ENCODE results near the gene RNF181.
A peak's percentile ranks its signal among the peaks of the same experiment; 100 is the strongest.
"Not testable (repeated sequence)": the region's sequence is repeated elsewhere in the genome, so short reads cannot be mapped to it uniquely, and the experiment has no call there.

RNF181 gene

DNA sequence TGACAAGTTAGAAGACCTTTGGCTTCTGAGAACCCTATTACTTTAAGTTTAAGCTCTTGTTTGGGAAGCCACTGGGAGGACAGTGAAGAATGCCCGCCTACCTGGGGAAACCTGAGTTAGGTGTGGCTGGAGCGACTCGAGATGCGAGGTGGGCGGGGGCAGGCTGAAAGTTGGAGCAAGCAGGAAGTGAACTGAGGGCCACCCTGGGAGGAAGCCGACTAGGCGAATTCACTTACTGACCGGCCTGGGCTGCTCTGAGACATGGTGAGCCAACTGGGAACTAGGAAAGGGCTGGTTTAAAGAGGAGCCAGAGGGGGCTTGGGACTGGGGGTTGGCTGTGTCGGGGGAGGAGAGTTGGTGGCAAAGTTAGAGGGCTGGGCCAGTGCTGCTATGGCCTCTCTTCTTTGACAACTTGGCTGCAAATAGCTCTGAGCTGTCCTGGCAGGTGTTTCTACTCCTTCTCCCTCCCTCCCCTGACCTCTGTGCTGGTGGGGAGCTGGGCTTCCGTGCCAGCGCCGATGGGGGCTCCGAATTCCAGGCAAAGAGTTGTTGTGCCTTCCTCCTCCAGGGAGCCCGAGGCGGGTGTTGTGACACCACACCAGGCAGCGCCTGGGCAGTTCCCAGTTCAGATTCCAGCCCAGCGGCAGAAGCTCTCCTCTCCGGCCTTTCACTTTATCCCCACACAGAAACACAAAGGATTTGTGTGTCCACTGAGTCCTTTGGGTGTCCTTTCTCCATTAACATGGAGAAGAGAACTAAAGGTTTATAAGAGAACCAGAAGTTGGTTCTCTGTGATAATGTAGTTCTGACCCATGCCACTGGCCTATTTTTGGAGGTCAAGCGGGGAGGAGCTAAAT, 17.9 kb upstream of the RNF181 start, which contains the start of gene VAMP8:
Gene VAMP8 (plus strand): TSS at position 201 of the 857 bp plus-strand sequence. CDS start 61 bp downstream, at position 262.
- DNase-seq: peak; percentile 57

DNA sequence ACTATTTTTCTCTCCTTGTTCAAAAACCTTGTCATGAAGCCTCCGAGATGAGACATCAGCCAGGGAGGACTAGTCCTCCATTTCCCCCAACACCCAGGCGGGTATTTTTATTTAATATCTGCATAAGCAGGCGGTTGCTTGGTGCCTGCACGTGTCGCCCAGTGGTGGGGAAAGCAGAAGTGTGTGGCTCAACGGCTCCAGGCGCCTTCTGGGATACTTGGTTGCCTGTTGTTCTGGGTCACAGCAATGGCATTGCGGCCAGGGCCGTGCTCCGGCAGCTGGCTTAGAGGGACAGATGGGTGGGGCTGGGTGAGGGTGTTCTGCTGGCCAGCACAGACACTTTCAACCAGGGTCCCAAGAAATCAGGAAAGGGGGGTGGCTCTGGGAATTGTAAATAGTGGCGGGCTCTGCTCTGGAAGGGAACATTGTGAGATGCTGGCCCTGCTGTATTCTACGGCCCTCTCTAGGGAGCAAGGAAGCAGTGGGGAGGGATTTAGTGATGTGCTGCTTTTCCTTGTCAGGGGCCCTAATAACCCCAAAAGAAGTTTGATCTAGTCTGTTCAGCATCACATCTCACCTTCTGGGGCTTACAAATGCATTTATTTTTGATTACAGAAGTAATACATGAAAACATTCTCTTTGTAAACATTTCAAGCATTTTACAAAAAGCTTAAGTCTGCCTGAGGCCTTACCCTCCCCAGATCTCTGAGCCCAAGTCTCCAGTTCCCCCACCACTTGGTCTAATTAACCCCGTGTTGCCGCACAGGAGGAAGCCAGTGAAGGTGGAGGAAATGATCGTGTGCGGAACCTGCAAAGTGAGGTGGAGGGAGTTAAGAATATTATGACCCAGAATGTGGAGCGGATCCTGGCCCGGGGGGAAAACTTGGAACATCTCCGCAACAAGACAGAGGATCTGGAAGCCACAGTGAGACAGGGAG, 17.0 kb upstream of the RNF181 start:
- DNase-seq: peak; percentile 84

DNA sequence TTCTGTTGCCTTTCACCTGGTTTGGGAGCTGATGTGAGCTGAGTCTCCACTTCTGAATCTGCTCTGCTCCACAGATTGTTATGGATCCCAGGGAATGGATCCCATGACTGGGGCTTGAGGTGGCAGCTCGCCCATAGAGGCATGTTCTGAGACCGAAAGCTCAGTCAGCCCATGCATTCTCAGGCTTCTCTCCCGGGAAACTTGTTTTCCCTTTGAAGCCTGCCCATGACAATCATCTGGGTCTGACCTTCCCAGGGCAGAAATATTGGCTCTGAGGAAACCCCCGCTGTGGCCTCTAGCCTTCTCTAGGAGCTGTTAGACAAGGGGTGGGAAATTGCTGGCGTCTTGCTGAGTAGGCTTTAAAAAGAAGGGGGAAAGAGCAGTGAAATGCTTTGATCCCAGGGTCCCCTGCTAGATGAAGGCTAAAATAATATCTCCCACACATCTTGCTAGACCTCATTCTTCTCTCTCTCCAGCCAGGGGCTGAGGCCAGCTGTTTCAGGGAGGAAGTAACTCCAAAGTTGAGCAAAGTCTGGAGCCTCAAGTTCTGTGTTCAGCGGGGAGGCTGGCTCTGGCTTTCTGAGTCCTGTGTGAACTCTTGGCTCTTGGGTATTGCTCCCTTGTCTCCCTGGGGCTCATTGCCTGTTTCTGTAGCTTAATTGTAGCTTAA, 16.1 kb upstream of the RNF181 start:
- peak; percentile 83 for DNase-seq

DNA sequence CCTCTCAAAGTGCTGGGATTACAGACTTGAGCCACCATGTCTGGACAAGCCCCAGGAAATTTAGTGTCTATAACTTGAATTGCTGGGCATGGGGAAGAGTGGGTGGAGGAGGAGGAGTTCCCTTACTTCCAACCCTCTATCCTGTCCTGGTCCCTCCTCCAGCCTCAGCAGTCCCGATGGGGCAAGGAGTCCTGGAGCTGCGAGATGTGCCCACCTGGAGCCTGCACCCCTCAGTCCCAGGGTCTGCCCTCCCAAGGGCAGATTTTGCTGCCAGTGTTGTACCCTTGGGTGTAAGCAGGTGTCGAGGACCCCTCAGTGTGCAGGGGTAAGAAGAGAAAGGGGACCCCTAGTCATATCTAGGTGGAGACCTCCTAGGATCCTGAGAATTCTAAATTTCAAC, 15.3 kb upstream of the RNF181 start:
- DNase-seq: no peak

DNA sequence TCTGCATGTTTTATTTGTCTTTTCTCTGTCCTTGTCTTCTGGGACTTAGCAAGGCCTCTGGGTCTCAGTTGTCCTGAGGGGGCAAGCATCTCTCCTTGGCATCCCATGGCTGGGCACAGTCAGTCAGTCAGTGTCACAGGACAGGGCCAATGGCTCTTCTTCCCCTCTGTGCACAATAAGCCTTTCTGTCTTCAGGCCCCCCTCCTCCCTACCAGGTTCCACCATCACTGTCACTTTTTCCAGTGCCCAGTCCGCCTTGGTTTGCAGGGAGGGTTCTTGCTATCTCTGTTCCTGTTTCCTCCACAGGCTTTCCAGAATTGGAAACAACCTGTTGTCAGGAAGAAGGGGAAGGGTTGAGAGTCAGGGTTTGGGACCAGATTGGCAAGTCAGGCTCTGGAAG, 13.1 kb upstream of the RNF181 start:
- no peak for DNase-seq

DNA sequence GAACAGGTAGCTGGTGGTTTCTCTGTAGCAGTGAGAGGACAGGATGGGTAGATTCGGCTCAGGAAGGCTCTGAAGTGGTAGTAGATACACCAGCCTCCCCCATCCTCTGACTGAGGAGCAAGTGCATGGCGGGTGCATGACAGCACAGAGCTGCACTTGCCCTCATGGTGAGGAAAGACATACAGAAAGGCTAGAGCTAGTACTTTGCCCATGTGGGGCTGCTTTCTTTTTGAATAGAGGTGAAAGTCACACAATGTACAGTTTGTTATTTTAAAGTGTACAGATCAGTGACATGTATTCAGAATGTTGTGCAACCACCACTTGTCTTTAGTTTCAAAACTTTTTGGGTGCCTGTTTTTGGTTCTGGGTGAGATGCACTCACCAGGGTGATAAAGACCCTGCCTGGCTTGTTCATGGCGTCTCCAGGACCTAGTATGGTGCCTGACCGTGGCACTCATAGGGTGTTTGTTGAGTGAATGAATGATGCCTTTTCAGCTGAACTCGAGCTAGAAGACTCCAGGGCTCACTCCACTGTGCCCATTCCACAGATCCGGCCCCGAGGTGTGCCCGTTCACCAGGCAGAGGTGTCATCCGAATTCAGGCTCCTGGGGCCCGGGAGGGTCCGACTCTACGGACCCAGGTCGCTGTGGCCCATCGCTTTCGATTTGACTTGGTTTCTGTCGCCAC, 11.7 kb upstream of the RNF181 start:
- no peak for DNase-seq

DNA sequence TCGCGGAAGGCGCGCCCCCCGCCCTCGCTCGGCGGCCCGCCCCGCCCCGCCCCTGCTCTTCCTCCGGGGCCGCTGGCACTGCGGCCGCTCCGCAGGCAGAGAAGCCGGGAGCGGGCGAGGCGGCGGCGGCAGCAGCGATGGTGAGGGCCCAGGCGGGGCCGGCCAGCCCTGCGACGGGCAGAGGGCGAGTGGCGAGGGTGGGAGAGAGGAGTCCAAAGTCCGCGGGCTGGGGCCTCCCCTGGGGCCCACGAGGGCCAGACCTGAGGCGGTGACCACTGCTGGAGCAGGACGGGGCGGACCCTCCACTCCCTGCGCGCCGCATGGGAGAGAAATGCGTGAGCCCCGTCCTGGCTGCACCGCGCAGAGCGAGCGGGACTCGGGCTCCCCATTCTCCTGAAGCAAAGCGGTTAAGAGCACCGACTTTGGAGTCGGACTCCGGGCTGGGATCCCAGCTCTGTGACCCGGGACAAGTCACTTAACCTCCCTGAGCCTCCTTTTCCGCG, 11.1 kb upstream of the RNF181 start, which contains the start of gene VAMP5:
Gene VAMP5 (plus strand): TSS at position 78 of the 503 bp plus-strand sequence. CDS start 60 bp downstream, at position 138.
- DNase-seq: no peak

DNA sequence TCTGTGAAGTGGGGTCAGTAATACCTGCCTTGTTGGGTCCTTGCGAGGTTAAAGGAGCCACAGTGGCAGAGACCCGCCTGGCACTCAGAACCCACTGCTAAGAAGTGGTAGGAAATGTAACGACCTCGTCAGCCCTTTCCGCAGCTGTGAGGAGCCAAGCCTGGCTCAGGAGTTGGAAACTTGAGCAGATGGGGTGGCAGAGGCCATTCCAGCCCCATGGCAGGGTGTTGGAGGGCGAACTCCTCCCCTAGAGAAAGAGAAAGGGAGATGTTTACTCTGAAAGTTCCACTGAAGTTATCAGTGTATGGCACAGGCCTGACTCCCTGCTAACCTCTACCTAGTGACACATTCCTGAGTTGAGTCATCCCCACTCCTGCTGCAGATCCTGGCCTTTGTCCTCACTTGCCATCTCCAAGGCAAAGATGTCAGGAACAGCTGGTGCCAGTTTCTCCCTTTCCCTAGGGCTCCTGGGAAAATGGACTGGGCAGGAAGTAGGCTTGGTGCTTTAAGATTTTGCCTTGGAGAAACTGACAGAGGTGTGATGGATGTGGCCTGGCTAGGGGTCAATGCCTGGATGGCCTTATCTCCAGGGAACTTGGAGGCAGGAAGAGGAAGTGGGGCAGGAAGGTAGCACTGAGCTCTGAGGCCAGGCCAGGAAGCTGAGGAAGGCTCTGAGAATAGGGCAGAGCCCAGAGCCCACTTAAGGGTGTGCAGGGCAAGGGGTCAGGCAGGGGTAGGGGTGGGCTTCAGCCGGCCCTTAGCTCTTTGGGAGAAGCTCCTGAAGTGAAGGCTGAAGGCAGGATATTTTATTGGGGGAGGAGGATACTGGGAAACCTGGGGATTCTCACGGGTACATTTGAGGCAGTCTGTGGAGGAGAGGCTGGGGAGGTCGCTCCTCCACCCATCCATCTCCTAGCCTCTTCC, 10.4 kb upstream of the RNF181 start:
- peak; percentile 31 for DNase-seq

DNA sequence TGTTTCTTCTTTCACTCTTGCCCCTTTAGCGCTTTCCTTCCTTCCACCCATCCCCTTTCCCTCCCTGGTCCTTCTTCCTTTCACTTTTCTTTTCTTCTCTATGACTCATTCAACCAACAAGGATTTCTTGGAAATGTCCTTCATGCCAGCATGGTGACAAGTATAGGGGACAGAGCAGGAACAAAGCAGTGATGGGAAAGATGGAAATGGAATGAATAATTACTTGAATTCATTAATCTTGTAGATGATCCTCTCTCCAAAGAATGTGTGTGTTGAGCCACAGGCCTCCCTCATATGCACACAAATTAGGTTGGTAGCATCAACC, 9.8 kb upstream of the RNF181 start:
- no peak for DNase-seq

DNA sequence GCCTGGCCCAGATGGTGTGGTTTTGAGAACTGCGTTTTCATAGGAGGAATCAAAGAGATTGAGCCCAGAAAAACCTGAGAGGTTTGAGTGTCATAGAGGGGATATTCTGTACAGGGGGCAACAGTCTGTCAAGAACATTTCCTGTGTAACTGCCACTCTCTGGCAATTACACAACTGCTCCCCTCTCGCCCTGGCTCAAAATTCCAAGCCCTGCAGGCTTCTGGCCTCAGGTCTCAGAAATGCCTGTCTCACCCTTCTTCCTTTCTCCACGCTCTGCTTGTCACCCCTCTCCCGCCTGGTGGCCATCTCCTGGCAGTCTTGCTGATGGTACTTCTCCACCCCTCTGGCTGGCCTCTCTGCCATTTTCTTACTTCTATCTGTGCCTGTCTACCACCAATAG, 7.3 kb upstream of the RNF181 start:
- DNase-seq: peak; percentile 50

DNA sequence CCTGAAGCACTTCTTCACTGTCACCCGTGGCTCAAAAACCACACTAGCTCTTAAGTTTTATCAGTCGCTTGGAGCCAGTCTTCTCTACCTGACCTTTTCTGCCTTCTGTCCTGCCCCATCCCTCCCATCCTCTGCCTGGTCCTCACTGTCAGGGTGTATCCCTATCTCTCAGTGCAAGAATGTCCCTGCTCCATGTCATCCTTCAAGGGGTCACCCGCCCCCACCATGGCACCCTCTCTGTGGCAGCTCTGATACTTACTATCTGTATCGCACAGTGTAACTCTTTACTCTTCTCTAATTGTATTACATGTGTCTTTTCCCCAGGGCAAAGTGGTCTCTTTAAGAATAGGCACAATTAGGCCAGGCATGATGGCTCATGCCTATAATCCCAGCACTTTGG, 6.9 kb upstream of the RNF181 start:
- DNase-seq: no peak

DNA sequence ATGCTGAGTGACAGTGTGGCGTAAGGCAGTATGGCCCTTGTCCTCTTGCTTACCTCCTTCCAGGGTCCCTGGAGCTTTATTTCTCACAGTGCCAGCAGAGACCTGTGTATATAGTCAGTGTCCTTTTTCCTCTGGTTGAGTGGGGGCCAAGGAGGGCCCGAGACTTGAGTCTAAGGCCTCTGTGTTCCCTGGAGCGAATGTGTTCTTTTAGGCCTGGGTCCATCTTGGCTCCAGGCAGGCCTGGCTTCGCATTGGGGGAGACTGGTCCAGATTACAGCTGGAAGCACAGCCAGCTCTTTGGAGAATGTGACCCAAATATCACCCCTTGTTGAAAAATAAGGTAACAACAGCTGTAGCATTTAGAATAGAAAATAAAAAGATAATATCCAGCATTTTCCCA, 6.4 kb upstream of the RNF181 start:
- DNase-seq: no peak

DNA sequence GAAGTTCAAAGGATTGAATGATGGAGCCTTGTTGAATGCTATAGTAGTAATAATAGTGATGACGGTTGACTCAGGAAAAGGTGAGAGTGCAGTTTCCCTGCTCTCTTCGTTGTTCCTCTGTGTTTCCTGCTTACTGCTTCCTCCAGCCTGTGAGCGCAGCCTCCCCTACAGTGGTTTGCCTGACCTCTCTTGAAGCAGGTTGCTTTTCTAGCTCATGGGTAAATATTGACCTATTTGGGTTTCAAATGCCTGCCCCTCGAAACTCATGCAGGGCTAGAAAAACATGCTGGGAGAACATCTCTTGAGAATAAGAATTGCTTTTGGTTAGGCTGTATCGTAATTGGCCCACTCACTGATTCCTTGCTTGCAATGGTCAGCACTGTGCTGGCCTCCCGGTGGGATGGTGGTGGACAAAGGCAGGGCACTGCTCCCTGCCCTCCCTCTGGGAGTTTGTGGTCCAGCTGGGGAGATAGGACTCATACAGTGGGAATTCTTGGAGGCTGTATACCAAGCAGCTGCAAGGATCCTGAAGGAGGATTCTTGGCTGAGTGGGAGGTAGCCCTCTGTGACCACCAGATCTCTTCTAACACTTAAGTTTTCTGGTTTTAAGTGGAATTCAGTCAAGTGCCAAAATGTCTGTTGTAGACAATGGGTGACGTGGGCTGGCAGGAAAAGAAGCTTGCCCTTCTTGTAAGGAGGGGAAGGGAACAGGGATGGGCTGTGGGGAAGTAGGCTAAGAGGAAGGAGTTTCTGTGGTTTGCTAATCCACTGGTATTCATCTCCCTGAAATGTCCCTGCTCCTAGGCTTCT, 5.4 kb upstream of the RNF181 start:
- DNase-seq: peak; percentile 33

DNA sequence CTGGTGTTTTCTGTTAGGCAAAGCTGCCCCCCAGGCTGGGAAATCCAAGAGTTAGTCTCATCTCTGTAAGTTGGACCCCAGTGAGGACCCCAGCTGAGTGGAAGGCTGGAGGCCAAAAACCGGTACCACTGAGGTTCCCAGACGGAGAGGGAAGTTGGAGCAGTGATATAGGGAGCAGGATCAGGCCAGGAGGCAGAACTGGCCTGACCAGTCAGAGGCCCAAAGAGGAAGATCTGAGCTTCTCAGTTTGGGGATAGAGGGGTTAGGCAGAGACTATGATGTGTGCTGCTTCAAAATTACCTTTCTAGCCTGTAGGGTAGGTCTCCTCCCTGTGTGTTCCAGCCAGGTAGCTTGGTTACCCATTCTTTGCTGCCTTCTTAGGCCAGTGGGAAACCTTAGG, 4.6 kb upstream of the RNF181 start:
- DNase-seq: no peak

DNA sequence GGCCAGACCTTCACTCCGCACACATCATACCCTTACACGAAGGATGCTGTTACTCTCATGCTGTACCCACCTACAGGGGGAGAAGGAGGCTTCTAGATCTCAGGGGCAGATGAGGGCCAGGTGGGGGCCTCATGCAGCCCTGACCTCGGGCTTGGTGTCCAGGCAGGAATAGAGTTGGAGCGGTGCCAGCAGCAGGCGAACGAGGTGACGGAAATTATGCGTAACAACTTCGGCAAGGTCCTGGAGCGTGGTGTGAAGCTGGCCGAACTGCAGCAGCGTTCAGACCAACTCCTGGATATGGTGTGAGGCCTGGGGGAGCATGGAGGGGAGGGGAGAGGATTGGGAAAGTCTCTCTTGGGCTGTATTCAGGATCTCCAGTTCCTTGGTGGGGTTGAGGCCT, 4.0 kb upstream of the RNF181 start:
- no peak for DNase-seq

DNA sequence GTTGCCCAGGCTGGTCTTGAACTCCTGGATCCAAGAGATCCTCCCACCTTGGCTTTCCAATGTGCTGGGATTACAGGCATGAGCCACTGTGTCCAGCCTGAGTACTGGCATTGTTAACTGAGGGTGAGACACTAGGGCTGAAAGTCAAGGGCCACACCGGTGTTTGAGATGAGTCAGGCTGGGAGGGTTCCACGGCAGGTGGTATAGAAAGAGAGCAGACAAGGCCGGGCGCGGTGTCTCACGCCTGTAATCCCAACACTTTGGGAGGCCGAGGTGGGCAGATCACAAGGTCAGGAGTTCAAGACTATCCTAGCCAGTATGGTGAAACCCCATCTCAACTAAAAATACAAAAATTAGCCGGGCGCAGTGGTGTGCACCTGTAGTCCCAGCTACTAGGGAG, 3.2 kb upstream of the RNF181 start:
- not testable (repeated sequence) for DNase-seq

DNA sequence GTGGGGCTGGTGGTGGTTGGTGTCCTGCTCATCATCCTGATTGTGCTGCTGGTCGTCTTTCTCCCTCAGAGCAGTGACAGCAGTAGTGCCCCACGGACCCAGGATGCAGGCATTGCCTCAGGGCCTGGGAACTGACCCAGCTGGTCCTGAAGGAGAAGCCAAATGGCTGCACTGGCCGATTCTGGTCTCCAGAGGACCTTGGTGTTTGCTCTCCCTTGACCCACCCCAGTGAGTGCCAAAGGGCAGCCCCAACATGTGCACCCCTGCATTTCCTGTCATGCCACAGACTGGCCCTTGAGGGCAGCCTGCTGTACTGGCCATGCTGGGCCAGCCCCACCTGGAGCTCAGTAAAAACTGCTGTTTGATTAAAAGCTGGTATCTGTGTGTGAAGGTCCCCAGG, 2.5 kb upstream of the RNF181 start:
- no peak for DNase-seq

DNA sequence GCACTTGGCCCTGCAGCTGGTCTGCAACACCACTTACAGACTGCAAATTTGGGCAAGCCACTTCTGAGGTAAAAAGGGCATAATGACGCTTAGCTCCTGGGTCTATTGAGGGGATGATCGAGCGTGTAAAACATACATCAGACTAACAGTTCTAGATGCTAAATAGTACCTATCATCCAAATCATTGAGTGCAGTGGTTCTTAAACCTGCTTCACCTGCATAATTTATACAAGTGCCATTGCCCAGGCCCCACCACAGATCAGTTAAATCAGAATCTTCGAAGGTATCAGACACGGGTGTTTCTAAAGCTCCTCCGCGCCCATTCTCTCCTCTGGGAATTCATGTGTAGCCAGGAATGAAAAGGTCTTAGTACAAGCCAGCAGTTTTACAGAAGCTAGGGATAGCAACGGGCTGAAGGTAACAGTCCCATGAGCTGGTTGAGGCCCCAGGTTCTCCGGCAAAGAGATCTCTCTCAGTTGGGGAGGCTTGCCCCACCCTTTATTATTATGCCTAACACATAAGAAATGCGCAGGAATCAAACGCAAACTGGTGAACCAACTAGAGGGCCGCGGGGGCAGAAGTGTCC, 737 bp upstream of the RNF181 start:
- no peak for DNase-seq

DNA sequence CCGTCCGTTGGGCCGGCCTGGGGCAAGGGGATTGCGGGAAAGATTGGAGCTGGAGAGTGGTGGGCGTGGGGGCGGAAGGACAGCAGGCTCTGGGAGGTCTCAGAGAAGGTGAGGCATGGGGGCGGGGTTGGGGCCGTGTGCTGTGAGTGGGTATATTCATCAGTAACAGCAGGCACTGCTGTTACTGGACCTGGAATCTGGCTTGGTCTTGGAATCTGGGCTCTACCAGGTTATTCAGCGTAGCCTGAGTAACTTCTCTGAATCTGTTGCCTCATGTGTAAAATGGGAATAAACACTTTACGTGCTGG, 435 bp downstream of the RNF181 start:
- no peak for DNase-seq

DNA sequence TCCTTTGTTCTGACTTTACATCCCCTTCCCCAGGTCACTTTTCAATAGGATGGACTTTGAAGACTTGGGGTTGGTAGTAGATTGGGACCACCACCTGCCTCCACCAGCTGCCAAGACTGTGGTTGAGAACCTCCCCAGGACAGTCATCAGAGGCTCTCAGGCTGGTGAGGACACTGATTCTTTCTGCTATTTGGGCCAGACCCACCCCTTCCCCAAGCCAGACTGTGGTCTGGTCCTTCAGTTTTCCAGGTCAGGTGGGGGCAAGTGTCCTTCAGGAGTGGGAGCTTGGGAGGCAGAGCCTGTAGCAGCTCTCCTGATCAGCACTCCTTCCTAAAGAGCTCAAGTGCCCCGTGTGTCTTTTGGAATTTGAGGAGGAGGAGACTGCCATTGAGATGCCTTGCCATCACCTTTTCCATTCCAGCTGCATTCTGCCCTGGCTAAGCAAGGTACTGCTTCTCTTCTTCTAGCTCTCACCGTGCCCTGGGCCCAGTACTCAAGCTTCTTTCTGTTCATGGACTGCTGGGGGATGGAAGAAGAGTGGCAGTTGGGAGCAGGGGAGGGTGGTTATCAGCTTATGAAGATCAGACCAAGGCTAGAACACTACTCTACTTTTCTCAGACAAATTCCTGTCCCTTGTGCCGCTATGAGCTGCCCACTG, 1.1 kb downstream of the RNF181 start:
- no peak for DNase-seq
